SK-N-MC (cell line): ENCODE results near the gene TNNI3.

Experiments used
- EZH2 ChIP-seq: fragments of 200-600 bp; sonication (generic); IDR thresholded peaks from one replicate; pipeline ENCODE4 v1.6.1; 2017; ENCODE audit warnings: antibody characterized with exemption
- POLR2AphosphoS5 ChIP-seq: IDR thresholded peaks from 2 replicates; pipeline ENCODE4 v1.6.1; 2012; ENCODE audit warnings: mild to moderate bottlenecking, low read depth, low read length, borderline replicate concordance

- TF ChIP-seq POLR2AphosphoS5 (no peak), EZH2 (no peak)
Measured at GRCh38 chr19:55181740-55182139, 24.2 kb upstream of the TNNI3 start.
